HK-2 (cell line): ENCODE data around the gene IL12A.
A peak's percentile ranks its signal among the peaks of the same experiment; 100 is the strongest.

ENCODE experiments used
- DNase-seq: peaks from one replicate; pipeline ENCODE4 v3.0.0-alpha.2; 2018; ENCODE audit not compliant: unreplicated experiment

IL12A gene

GRCh38 chr3:159989973-159990846 is 1.6 kb downstream of the IL12A start:
- no peak for DNase-seq

GRCh38 chr3:159991591-159991990 is 3.0 kb downstream of the IL12A start:
- DNase-seq: no peak

GRCh38 chr3:159992589-159992988 is 4.0 kb downstream of the IL12A start:
- no peak for DNase-seq

- no peak for DNase-seq
Observed at GRCh38 chr3:159994182-159994581, 5.5 kb downstream of the IL12A start.

- no peak for DNase-seq
Observed at GRCh38 chr3:159995091-159995490, 6.5 kb downstream of the IL12A start.

- DNase-seq: no peak
Observed at GRCh38 chr3:159996018-159996417, 7.4 kb downstream of the IL12A start.

- no peak for DNase-seq
Observed at GRCh38 chr3:159996959-159997358, 8.3 kb downstream of the IL12A start.

GRCh38 chr3:160001148-160001760 is 12.6 kb downstream of the IL12A start:
- no peak for DNase-seq

GRCh38 chr3:160001850-160002623 is 13.4 kb downstream of the IL12A start:
- DNase-seq: no peak

GRCh38 chr3:160003520-160004128 is 15.0 kb downstream of the IL12A start:
- peak; percentile 73 for DNase-seq

GRCh38 chr3:160005004-160005403 is 16.4 kb downstream of the IL12A start:
- no peak for DNase-seq

GRCh38 chr3:160006282-160007163 is 17.9 kb downstream of the IL12A start:
- peak; percentile 51 for DNase-seq

GRCh38 chr3:160008961-160009360 is 20.3 kb downstream of the IL12A start:
- no peak for DNase-seq

- no peak for DNase-seq
Observed at GRCh38 chr3:160009525-160009924, 20.9 kb downstream of the IL12A start.

- no peak for DNase-seq
Observed at GRCh38 chr3:160010578-160010977, 21.9 kb downstream of the IL12A start.

- no peak for DNase-seq
Observed at GRCh38 chr3:160012108-160012507, 23.5 kb downstream of the IL12A start.

- no peak for DNase-seq
Observed at GRCh38 chr3:160016972-160017371, 28.3 kb downstream of the IL12A start.

GRCh38 chr3:160018959-160019358 is 30.3 kb downstream of the IL12A start:
- no peak for DNase-seq

- no peak for DNase-seq
Observed at GRCh38 chr3:160020057-160020711, 31.5 kb downstream of the IL12A start.

GRCh38 chr3:160022068-160022467 is 33.4 kb downstream of the IL12A start:
- no peak for DNase-seq

- no peak for DNase-seq
Observed at GRCh38 chr3:160023476-160023875, 34.8 kb downstream of the IL12A start.
